ENCODE results near the gene DTWD2.
"Not testable (repeated sequence)": the region's sequence is repeated elsewhere in the genome, so short reads cannot be mapped to it uniquely, and the experiment has no call there.

DNA sequence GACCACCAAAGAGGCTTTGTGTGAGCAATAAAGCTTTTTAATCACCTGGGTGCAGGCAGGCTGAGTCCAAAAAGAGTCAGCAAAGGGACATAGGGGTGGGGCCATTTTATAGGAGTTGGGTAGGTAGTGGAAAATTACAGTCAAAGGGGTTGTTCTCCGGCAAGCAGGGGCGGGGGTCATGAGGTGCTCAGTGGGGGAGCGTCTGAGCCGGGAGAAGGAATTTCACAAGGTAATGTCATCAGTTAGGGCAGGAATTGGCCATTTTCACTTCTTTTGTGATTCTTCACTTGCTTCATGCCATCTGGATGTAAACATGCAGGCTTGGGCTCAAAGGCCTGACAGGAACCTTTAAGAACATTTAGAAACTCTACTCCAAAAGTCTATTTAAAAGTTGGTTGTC is 36.0 kb downstream of the DTWD2 start:
- not testable (repeated sequence) for TF ChIP-seq CTCF, POLR2AphosphoS5, POLR2A, EP300 (IDR thresholded peaks at IDR 0.05)
